GM13976 (cell line): Measurements from ENCODE around the gene GIPC3.

Source experiments
- DNase-seq: peaks from one replicate; pipeline ENCODE4 v3.0.0; 2012; ENCODE audit warnings: low spot score
- in situ Hi-C: fragments of 300-500 bp; cut with MboI; formaldehyde crosslinking; loops from one replicate; pipeline ENCODE4 v1.12.0; 2022; ENCODE audit warnings: low sequenced_read_pairs, mixed read lengths, inconsistent platforms; ENCODE audit not compliant: unreplicated experiment
- TF ChIP-seq, protein P1 (sequence below): IDR thresholded peaks from 2 replicates; pipeline ENCODE4 v1.5.1; 2012; ENCODE audit warnings: borderline replicate concordance, mild to moderate bottlenecking; ENCODE audit not compliant: insufficient read depth; ENCODE audit errors: extremely low read depth, missing control alignments, control extremely low read depth

Gene GIPC3

DNA sequence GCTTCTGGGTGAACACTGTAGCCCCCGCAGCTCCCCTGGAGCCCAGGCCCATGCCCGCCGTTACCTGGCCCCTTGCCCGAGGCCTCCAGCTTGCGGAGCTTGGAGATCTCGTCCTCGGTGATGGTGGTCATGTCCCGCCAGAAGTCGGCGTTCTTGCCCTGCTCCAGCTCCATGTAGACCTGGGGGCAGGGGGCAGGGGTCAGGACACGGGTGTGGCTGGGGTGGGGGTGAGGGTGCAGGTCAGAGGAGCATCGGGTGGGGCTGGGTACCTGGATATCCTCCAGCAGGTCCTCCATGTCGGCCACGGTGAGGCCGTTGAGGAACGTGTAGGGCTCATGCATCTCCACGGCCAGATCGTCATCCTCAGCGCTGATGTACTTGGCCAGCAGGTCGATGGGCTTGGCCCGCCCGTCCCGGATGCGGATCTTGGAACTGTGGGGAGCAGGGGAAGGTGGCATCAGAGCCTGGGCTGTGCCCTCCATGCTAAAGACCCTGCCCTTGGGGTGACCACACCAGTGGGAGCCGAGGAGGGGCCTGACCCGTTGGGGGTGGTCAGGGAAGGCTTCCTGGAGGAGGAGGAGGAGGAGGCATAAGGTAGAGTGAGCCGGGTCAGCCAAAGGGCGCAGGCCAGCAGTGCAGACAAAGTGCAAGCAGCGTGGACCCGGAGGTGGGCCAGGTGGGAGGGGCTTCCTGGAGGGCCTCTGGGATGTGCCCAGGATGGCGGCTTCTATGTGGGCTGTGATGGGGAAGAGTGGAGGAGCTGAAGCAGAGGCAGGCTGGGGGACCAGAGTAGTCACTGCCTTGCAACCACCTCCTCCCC lies 33.7 kb downstream of the GIPC3 start:
- in situ Hi-C loops, result no loop called here
- no peak for DNase-seq
- TF ChIP-seq, protein P1, sequence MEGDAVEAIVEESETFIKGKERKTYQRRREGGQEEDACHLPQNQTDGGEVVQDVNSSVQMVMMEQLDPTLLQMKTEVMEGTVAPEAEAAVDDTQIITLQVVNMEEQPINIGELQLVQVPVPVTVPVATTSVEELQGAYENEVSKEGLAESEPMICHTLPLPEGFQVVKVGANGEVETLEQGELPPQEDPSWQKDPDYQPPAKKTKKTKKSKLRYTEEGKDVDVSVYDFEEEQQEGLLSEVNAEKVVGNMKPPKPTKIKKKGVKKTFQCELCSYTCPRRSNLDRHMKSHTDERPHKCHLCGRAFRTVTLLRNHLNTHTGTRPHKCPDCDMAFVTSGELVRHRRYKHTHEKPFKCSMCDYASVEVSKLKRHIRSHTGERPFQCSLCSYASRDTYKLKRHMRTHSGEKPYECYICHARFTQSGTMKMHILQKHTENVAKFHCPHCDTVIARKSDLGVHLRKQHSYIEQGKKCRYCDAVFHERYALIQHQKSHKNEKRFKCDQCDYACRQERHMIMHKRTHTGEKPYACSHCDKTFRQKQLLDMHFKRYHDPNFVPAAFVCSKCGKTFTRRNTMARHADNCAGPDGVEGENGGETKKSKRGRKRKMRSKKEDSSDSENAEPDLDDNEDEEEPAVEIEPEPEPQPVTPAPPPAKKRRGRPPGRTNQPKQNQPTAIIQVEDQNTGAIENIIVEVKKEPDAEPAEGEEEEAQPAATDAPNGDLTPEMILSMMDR, result no peak

DNA sequence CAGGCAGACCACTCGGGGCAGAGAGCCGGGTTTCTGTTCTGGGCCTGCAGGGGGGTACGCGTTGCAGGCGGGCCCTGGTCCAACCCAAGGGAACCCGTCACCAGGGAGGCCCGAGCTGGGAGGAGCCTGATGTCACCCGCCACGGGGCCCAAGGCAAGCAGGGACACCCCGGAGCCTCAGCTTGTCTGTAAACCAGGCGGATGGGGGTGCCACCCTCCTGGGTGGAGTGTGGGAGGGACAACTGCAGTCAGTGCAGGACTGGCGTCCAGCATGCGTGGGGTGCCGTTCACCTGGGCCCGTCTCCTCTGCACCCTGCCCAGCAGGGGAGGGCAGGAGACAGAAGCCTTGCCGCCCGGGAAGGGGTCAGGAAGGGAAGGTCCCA lies 34.3 kb downstream of the GIPC3 start:
- TF ChIP-seq, protein P1, result no peak
- in situ Hi-C loops, result no loop called here
- DNase-seq, result no peak

DNA sequence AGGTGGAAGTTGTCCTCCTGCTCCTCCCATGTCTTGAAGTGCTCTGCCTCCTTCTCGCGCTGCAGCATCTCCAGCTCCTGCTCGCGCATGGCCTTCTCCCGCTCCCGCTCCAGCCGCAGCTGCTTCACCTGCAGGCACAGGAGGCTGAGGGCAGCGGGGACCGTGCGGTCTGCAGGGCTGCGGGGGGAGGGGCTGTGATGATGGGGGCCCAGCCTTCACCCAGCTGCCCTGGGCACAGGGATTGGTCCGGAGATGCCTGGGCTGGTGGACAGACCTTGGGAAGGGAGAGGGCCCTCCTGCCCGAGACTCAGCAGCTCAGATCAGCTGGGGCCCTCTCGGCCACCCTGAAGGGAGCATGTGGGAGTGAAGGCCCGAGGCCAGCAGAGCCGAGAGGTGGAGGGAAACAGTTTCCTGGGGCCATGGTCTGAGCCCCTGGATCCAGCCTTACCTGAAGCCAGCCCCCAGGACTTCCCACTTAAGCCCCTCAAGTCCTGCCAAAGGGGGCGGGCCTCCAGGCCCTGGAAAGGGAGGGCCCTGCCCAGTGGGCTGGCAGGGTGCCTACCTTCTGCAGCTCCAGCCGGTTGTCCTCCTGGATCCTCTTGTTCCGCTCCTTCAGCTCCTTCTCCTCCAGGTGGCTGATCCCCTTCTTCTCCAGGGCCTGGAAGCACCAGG lies 35.0 kb downstream of the GIPC3 start:
- in situ Hi-C loops, result no loop called here
- DNase-seq, result no peak
- TF ChIP-seq, protein P1, result no peak

DNA sequence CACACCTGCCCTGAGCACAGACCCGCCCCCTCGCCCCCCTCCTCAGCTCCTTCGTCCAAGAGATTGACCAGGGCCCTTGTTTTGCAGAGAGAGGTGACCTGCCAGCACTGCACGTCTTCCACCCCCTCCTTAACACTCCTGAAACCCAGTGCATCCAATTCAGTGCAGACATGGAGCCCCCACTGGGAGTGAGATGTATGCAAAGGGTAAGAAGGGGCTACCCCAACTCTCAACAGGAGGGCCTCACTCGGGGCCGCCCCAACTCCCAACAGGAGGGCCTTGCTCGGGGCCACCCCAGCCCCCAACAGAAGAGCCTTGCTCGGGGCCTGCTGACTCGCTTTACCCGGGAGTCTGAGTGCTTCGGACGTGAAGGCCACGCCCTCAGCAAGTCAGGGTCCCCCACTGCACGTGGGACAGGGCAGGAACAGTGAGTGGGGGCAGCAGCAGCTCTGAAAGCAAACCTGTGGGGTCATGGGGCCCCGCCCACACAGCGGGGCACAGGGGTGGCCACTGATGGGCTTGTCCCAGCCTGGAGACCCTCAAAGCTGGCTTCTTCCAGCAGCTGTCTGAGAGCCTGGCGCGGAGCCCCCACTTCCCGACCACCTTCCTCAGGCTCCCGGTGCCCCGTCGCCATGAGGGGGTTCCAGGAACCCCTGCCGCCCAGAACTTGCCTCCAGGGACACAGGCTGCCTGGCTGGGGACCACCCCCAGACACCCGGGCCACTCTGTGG lies 35.7 kb downstream of the GIPC3 start:
- in situ Hi-C loops, result no loop called here
- DNase-seq, result no peak
- TF ChIP-seq, protein P1, result no peak

DNA sequence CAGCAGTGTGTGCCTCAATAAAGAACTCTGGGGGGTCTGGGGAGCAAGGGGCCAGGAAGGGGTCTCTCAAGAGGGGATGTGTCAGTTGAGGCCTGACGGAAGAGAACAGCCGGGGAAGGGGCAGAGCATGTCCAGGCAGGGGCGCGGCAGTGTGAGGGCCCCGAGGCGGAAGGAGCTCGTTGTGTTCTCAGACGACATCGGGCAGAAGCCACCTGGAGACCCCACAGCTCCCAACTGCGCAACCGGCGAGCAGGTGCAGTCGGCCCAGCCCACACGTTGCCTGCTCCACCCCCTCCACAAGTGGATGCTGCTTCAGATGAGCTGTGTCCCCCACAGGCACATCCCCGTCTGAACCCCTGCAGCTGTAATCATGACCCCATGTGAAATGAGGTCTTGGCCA lies 36.4 kb downstream of the GIPC3 start:
- no peak for DNase-seq
- TF ChIP-seq, protein P1, result no peak
- in situ Hi-C loops, result no loop called here

DNA sequence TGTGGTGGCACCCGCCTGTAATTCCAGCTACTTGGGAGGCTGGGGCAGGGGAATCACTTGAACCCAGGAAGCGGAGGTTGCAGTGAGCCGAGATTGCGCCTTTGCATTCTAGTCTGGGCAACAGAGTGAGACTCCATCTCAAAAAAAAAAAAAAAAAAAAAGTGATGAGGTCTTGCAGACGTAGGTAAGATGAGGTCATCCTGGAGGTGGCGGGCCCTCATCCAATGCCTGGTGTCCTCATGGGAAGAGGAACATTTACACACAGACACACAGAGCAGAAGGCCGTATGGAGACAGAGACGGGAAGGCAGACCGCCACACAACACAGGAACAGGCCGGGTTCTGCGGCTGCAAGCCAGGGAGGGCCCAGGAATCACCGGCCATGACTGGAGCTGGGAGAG lies 36.9 kb downstream of the GIPC3 start:
- no peak for DNase-seq
- in situ Hi-C loops, result no loop called here
- TF ChIP-seq, protein P1, result no peak
